Neural cell (in vitro differentiated cells): ENCODE data around the gene PLXNB1. TPM values are rescaled to one million over a fixed set of nuclear protein-coding genes. Genes with fewer than 3 reads are reported as not detected.

Experiments used
- H2AFZ ChIP-seq: fragments of 200-600, 300-800 bp; sonication (generic), shearing (Covaris generic); 2 replicates; pipeline ENCODE4 v1.6.0; 2014; ENCODE audit warnings: low read depth, mild to moderate bottlenecking, antibody characterized with exemption, low read length, moderate library complexity
- H3F3A ChIP-seq: fragments of 200-600 bp; shearing (Covaris generic); 2 replicates; pipeline ENCODE4 v1.6.1; 2016; ENCODE audit warnings: mild to moderate bottlenecking, moderate library complexity, mixed read lengths, antibody characterized with exemption, low read length; ENCODE audit not compliant: insufficient read depth, poor library complexity, severe bottlenecking
- H3K27ac ChIP-seq: fragments of 200-600, 300-800 bp; sonication (generic), shearing (Covaris generic); 2 replicates; pipeline ENCODE4 v1.5.1; 2014; ENCODE audit warnings: mild to moderate bottlenecking, low read length, moderate library complexity
- H3K27me3 ChIP-seq: fragments of 300-800, 200-600 bp; sonication (generic), shearing (Covaris generic); 2 replicates; pipeline ENCODE4 v1.6.0; 2014; ENCODE audit warnings: mild to moderate bottlenecking, low read depth, low read length, moderate library complexity; ENCODE audit not compliant: insufficient read depth
- H3K36me3 ChIP-seq: fragments of 300-800, 200-600 bp; sonication (generic), shearing (Covaris generic); 2 replicates; pipeline ENCODE4 v1.5.1; 2014; ENCODE audit warnings: mild to moderate bottlenecking, antibody characterized with exemption, low read length, moderate library complexity; ENCODE audit not compliant: insufficient read depth
- H3K4me2 ChIP-seq: fragments of 300-800, 200-600 bp; sonication (generic), shearing (Covaris generic); 2 replicates; pipeline ENCODE4 v1.6.0; 2014; ENCODE audit warnings: mild to moderate bottlenecking, low read length
- H3K4me3 ChIP-seq: fragments of 300-800, 200-600 bp; sonication (generic), shearing (Covaris generic); 2 replicates; pipeline ENCODE4 v1.5.1; 2014; ENCODE audit warnings: mild to moderate bottlenecking, low read length, moderate library complexity
- H3K79me2 ChIP-seq: fragments of 200-600 bp; shearing (Covaris generic); replicated peaks from 2 replicates; pipeline ENCODE4 v1.6.0; 2014; ENCODE audit warnings: mild to moderate bottlenecking, low read length, moderate library complexity; ENCODE audit not compliant: insufficient read depth
- H3K9ac ChIP-seq: fragments of 300-800, 200-600 bp; sonication (generic), shearing (Covaris generic); 2 replicates; pipeline ENCODE4 v1.6.1; 2016; ENCODE audit warnings: mild to moderate bottlenecking, low read length, mixed read lengths
- H3K9me2 ChIP-seq: fragments of 200-600 bp; shearing (Covaris generic); 2 replicates; pipeline ENCODE4 v1.6.1; 2016; ENCODE audit warnings: mild to moderate bottlenecking, low read length, mixed read lengths; ENCODE audit not compliant: insufficient read depth
- H3K9me3 ChIP-seq: fragments of 200-600, 300-800 bp; sonication (generic), shearing (Covaris generic); 2 replicates; pipeline ENCODE4 v1.6.1; 2016; ENCODE audit warnings: mild to moderate bottlenecking, mixed run types, low read length, moderate library complexity, mixed read lengths
- H4K20me1 ChIP-seq: fragments of 200-600 bp; shearing (Covaris generic); 2 replicates; pipeline ENCODE4 v1.6.1; 2016; ENCODE audit warnings: mild to moderate bottlenecking, mixed run types; ENCODE audit not compliant: insufficient read depth
- CTCF ChIP-seq: fragments of 450-650 bp; IDR thresholded peaks from 2 replicates; pipeline ENCODE4 v1.5.1; 2014; ENCODE audit warnings: antibody characterized with exemption, mild to moderate bottlenecking, moderate library complexity; ENCODE audit not compliant: poor library complexity, severe bottlenecking
- EP300 ChIP-seq: fragments of 450-650 bp; conservative IDR thresholded peaks from 2 replicates; pipeline ENCODE4 v1.6.1; 2014; ENCODE audit warnings: antibody characterized with exemption, mild to moderate bottlenecking, moderate library complexity; ENCODE audit not compliant: poor library complexity, severe bottlenecking
- EZH2 ChIP-seq: fragments of 200-600, 300-800 bp; shearing (Covaris generic), sonication (generic); IDR thresholded peaks from 2 replicates; pipeline ENCODE4 v1.6.1; 2014; ENCODE audit warnings: antibody characterized with exemption, low read length, borderline replicate concordance, mild to moderate bottlenecking; ENCODE audit not compliant: insufficient read depth, poor library complexity, severe bottlenecking
- MXI1 ChIP-seq: fragments of 450-650 bp; conservative IDR thresholded peaks from 2 replicates; pipeline ENCODE4 v1.6.1; 2014; ENCODE audit warnings: antibody characterized with exemption, mild to moderate bottlenecking; ENCODE audit not compliant: poor library complexity, severe bottlenecking
- POLR2AphosphoS5 ChIP-seq: IDR thresholded peaks from 2 replicates; pipeline ENCODE4 v1.6.1; 2012
- RAD21 ChIP-seq: fragments of 450-650 bp; conservative IDR thresholded peaks from 2 replicates; pipeline ENCODE4 v1.6.1; 2014; ENCODE audit warnings: antibody characterized with exemption, mild to moderate bottlenecking, moderate library complexity
- REST ChIP-seq: IDR thresholded peaks from 2 replicates; pipeline ENCODE4 v1.6.1; 2012; ENCODE audit warnings: borderline replicate concordance
- SMC3 ChIP-seq: fragments of 450-650 bp; conservative IDR thresholded peaks from 2 replicates; pipeline ENCODE4 v1.6.1; 2014; ENCODE audit warnings: antibody characterized with exemption, mild to moderate bottlenecking, moderate library complexity; ENCODE audit not compliant: poor library complexity
- TAF1 ChIP-seq: IDR thresholded peaks from 2 replicates; pipeline ENCODE4 v1.6.1; 2012; ENCODE audit warnings: low read depth
- polyA plus RNA-seq: library from polyadenylated mRNA; depleted of rRNA; stranded (reverse); fragments of >200 nt; gene quantifications from 2 replicates; pipeline ENCODE4 v1.2.3, GENCODE V29; 2014

The PLXNB1 gene
- polyA plus RNA-seq, 1 donor from 2014 or later, result 134 TPM

- TF ChIP-seq MXI1 (no peak), CTCF (no peak), REST (no peak), EZH2 (no peak)
- Histone ChIP-seq H3F3A (no peaks in the 10 kb centered on the region), H3K27ac (no peak overlapping the region), H3K4me2 (no peak overlapping the region), H3K4me3 (no peak overlapping the region), H3K27me3 (no peaks in the 10 kb centered on the region), H3K9me2 (no peaks in the 10 kb centered on the region), H3K79me2 (no peaks in the 10 kb centered on the region), H3K36me3 (no peaks in the 10 kb centered on the region), H2AFZ (no peak overlapping the region), H3K9me3 (no peaks in the 10 kb centered on the region), H4K20me1 (no peaks in the 10 kb centered on the region), H3K9ac (no peak overlapping the region)
These were observed 35.3 kb upstream of the PLXNB1 start for GRCh38 chr3:48465237-48465530.

- H4K20me1 ChIP-seq, result no peaks in the 10 kb centered on the region
- H3K9ac ChIP-seq, result no peak overlapping the region
- peaks cover under 1% of the 10 kb centered on the region for H3K36me3 ChIP-seq
- no peaks in the 10 kb centered on the region for H3K27me3 ChIP-seq
- H3K4me2 ChIP-seq, result no peak overlapping the region
- H3K27ac ChIP-seq, result no peak overlapping the region
- no peak overlapping the region for H3K4me3 ChIP-seq
- no peaks in the 10 kb centered on the region for H3K9me3 ChIP-seq
- H3F3A ChIP-seq, result no peaks in the 10 kb centered on the region
- TF ChIP-seq EZH2 (no peak), EP300 (no peak), MXI1 (no peak), REST (no peak), TAF1 (no peak), CTCF (no peak), SMC3 (no peak), POLR2AphosphoS5 (no peak), RAD21 (no peak)
- H3K9me2 ChIP-seq, result no peaks in the 10 kb centered on the region
- H3K79me2 ChIP-seq, result no peaks in the 10 kb centered on the region
- no peak overlapping the region for H2AFZ ChIP-seq
These were observed 34.9 kb upstream of the PLXNB1 start for GRCh38 chr3:48464713-48465221.
